HL-60/S4 (cell line): ENCODE results near the gene PAQR4.

Experiments used
- in situ Hi-C: fragments of 300-500 bp; cut with MboI; formaldehyde crosslinking; loops from 2 replicates; pipeline ENCODE4 v1.14.3; 2022; ENCODE audit warnings: low sequenced_read_pairs

The PAQR4 gene

DNA sequence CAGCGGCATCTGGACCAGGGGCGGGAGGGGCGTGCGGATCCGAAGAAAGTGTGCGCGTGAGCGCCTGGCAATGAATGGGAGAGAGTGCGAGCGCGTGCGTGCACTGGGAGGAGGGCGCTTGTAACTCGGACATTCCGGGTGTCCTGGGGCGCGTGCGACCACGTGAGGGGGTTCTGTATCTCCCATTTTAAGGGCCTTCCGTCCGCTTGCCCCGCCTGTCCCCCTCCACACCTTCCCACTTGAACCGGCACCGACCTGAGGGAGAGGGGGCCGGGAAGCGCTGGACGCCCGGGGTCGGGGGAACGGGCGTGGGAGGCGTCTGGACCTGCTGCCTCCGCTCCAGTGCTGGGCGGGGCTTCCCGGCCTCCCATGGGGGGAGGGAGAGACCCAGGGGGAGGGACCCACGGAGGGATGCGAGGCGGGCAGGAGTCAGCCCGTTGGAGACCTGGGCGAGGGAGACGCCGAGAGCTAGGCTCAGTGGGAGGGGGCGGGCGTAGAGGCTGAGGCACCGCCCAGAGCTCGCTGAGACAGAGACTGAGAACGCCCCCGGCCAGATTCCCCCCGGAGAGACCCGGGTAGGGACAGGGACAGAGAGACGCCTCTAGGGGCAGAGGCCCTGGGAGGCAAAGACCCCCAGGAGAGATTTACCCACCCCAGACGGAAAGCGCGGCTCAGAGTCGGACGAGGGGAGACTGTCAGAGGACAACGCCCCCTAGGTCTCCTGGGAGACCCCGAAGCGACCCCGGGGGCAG lies 5.2 kb upstream of the PAQR4 start, which contains the start of gene KREMEN2:
TSS of gene KREMEN2 (plus strand) at position 553 of the 752 bp plus-strand sequence. CDS start 246 bp downstream, outside the sequence.
- in situ Hi-C loops: no loop called here

GRCh38 chr16:2964475-2965336 lies 4.4 kb upstream of the PAQR4 start:
- in situ Hi-C loops: no loop called here

GRCh38 chr16:2966043-2966807 lies 2.9 kb upstream of the PAQR4 start:
- in situ Hi-C loops: no loop called here

GRCh38 chr16:2966808-2967191 lies 2.3 kb upstream of the PAQR4 start:
- in situ Hi-C loops: no loop called here

DNA sequence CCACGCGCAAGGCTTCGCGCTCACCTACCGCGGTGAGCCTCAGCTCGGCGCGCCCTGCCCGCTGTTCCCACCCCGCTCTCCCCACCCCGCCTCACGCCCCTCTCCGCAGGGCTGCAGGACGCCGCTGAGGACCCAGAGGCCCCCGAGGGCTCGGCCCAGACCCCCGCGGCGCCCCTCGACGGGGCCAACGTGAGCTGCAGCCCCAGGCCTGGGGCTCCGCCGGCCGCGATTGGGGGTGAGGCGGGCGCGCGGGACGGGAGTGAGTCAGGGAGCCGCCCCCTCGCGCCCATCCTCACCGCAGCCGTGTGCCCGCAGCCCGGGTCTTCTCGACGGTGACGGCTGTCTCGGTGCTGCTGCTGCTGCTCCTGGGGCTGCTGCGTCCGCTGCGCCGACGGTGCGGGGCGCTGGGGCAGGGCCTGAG lies 1.9 kb upstream of the PAQR4 start:
- in situ Hi-C loops: no loop called here

DNA sequence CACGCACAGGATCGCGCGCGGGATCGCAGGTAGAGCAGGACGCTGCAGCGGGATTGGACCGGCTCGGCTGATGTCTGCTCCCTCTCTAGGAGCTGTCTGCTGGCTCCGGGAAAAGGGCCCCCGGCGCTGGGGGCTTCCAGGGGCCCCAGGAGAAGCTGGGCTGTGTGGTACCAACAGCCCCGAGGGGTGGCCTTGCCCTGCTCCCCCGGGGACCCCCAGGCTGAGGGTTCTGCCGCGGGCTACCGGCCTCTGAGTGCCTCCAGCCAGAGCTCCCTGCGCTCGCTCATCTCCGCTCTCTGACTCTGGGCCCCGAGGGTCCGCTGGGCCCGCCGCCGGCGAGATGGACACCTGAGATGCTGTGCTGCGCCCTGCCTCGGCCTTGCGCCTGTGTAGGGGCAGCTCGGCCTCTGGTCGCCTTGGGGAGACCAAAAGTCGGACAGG lies 1.4 kb upstream of the PAQR4 start:
- in situ Hi-C loops: no loop called here

DNA sequence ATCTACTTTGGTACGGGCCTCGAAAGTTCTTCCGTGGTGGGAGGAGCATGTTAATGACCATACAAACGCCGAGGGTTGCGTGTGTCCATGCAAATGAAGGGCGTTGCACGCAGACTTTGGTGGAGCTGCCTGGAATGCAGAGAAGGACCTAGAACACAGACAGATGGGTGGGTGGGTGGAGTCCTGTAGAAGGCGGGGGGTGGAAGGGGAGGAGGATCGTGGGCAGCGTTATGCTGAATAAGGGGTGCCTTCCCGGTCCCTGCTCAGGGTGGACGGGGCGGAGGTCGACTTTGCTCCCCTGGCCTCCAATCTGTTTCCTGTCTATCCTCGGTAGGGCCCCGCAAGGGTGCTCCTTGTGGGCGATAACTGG lies 795 bp upstream of the PAQR4 start:
- in situ Hi-C loops: no loop called here

- in situ Hi-C loops: no loop called here
Measured at GRCh38 chr16:2969545-2970521, 685 bp downstream of the PAQR4 start.

DNA sequence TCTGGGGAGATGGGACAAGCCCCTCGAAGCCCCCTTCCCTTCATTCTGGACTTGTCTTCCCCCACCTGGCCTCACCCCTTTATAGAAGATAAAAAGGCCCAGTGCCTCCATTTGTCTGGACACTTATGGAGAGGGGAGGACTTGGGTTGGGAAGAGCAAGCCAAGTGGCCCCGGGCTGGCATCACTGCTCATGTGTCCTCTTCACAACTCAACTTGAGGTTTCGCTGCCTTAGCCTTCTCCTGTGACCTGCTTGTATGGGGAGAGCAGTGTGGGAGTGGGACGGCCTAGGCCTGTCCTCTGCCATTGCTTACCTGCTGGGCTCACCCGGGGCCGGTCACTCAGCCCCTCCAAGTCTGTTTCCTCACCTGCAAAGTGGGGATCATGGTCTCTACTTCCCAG lies 1.4 kb downstream of the PAQR4 start:
- in situ Hi-C loops: no loop called here

DNA sequence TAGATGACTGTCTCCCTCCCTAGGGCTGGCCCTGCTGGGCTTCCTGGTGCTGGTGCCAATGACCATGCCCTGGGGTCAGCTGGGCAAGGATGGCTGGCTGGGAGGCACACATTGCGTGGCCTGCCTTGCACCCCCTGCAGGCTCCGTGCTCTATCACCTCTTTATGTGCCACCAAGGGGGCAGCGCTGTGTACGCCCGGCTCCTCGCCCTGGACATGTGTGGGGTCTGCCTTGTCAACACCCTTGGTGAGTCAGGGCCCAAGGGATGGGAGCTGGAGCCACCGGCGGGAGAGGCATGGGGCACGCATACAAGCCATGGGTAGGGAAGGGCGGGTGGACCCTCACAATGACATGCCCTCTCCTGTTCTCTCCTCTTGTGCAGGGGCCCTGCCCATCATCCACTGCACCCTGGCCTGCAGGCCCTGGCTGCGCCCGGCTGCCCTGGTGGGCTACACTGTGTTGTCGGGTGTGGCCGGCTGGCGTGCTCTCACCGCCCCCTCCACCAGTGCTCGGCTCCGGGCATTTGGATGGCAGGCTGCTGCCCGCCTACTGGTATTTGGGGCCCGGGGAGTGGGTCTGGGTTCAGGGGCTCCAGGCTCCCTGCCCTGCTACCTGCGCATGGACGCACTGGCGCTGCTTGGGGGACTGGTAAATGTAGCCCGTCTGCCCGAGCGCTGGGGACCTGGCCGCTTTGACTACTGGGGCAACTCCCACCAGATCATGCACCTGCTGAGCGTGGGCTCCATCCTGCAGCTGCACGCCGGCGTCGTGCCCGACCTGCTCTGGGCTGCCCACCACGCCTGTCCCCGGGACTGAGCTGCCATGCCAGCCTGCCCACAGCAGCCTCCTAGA lies 2.2 kb downstream of the PAQR4 start:
- in situ Hi-C loops: no loop called here

- in situ Hi-C loops: no loop called here
Measured at GRCh38 chr16:2971985-2972784, 3.0 kb downstream of the PAQR4 start.

- in situ Hi-C loops: no loop called here
Measured at GRCh38 chr16:2973093-2973492, 3.9 kb downstream of the PAQR4 start.

DNA sequence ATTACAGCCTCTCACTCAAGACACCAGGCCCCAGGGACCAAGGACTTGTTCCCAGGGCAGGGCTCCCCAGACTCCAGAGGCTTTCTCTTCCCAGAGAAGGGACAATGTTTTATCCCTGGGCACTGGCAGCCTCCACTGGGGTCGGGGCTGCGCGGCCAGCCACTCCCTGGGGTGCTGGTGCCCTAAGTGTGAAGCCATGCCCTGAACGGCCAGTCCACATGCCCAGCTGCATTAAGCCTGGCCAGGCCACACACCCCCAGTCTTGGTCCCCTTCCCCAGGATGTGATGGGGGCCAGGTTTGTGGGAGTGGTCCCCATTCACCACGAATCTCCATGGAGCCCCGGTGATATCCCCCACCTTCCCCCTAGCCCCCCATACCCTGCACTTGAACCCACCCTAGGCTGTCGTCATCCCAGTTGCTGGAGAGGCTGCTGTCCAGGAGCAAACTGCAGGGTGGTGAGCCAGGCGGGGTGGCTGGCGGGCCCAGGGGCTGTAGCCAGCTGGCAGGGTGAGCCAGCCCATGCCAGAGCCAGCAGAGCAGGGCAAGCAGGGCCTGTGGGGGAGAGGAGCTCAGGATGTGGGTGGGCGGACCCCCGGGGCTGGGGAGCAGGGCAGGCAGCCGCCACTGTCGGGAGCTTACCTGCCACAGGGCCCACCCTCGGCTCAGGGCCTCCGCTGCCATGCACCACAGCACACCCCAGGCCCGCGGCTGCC lies 4.6 kb downstream of the PAQR4 start:
- in situ Hi-C loops: no loop called here

DNA sequence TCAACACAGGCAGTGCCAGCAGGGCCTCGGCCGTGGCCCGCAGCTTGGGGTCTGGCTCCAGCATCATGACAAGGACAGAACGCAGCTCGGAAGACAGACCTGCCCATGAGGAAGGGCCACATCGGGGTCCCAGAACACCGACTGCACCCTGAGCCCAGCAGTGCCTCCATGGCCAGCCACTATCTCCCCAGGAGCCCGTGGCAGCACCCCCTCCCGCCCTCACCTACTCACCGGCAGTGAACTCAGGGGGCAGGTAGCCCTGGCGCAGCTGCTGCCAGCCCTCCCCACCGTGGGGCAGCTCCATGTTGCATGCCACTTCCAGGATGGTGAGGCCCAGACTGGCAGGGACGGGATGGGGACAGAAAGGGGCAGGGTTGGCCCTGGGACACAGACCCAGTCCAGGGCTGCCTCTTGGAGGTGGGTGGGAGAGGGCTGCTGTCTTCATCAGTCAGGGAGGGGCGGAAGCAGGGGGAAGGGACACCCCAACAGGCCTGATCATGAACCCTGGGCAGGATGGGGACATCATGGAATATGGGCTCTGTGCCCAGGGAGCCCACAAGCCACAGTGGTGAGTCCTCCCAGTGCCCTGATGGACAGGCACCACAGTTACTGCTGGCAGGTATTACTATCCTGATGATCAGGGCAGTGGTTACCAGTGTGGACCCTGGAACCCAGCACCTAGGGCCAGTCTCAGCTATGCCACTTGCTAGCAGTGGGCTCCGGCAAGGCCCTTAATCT lies 5.3 kb downstream of the PAQR4 start:
- in situ Hi-C loops: no loop called here

DNA sequence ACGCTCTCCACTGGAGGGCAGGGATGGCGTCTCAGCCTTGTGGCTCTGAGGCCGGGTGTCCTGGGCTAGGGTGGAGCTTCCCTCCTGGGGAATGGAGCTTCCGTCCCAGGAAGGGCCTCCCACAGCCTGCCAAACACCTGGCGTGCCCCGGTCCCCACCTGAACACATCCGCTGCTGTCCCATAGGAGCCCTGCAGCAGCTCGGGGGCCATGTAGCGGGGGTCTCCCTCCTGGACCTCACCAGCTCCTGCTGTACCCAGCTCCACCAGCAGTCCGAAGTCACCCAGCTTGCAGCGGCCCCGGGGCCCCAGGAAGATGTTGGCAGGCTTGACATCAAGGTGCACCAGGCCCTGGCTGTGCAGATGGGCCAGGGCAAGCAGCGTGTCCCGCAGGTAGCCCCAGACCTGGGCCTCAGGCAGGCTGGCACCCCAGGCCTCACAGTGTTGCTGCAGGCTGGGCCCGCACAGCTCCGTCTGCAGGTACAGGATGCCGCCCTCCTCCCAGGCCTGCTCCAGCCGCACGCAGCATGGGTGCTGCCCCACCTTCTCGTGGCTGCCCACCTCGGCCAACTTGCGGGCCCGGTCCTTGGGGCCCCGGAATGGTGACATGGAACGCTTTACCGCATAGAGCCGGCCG lies 6.1 kb downstream of the PAQR4 start:
- in situ Hi-C loops: no loop called here

GRCh38 chr16:2976201-2976600 lies 7.1 kb downstream of the PAQR4 start:
- in situ Hi-C loops: no loop called here

- in situ Hi-C loops: no loop called here
Measured at GRCh38 chr16:2976673-2977072, 7.5 kb downstream of the PAQR4 start.
